GM18519 (cell line): ENCODE measurements around the gene PDE6H.

Experiments
- ATAC-seq: cut with Tn5 transposase; IDR thresholded peaks from one replicate; pipeline ENCODE4 v1.9.1; 2021; ENCODE audit warnings: mild to moderate bottlenecking, moderate library complexity; ENCODE audit not compliant: unreplicated experiment, low FRiP score

The PDE6H gene

DNA sequence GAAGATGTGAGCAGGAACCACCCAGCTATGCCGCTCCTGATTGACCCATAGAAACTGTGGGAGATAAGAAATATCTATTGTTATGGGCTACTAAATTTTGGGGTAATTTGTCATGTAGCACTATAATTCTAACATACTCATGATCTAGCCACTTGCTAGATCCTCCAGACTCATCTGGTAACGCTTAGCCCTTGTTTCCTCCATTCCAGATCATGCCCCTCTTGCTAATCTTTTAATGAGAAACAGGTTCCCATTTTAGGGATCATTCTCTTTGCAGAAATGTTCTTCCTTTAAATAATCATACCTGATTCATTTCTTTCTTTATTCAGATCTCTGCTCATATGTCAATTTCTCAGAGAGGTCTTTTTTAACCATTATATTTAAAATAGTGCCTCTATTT, 7.6 kb upstream of the PDE6H start:
- ATAC-seq: no peak

GRCh38 chr12:14968478-14968877, 4.4 kb upstream of the PDE6H start:
- no peak for ATAC-seq

GRCh38 chr12:14970473-14970872, 2.4 kb upstream of the PDE6H start:
- ATAC-seq: no peak

GRCh38 chr12:14974633-14975032, 1.8 kb downstream of the PDE6H start:
- no peak for ATAC-seq

- no peak for ATAC-seq
Measured at GRCh38 chr12:14975457-14975856, 2.6 kb downstream of the PDE6H start.

DNA sequence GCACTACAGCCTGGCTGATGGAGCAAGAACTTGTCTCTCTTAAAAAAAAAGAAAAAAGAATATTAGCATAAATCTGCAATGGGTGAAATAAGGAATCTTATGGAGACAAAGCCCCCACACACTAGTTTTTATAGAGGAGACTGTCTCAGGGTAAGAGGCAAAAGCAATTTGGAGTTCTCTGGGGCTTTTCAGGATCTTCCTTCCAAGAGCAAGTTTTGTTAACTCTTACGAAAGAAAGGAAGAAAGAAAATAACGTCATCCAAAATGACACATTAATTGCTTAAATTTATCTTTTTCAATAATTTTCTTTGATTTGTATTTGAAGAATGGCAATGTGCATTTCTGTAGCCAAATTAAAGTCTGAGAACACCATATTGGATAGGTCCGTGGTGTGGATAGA, 3.8 kb downstream of the PDE6H start:
- no peak for ATAC-seq

DNA sequence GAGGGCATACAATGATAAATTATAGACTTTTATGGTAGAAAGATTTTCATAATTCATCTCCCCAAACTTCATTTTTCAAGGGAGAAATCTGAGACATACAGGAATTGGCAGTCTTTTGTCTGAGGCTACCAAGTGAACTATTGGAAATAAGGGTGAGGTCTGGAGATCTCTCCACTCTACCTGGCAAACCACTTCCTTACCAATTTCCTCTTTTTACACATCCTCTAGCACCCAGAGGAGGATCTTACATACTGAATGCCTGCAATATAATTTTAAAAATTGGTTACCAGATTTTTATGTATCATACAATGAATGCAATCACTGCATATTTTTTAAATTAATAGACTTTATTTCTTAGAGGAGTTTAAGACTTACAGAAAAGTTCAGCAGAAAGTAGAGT, 6.6 kb downstream of the PDE6H start:
- ATAC-seq: no peak

DNA sequence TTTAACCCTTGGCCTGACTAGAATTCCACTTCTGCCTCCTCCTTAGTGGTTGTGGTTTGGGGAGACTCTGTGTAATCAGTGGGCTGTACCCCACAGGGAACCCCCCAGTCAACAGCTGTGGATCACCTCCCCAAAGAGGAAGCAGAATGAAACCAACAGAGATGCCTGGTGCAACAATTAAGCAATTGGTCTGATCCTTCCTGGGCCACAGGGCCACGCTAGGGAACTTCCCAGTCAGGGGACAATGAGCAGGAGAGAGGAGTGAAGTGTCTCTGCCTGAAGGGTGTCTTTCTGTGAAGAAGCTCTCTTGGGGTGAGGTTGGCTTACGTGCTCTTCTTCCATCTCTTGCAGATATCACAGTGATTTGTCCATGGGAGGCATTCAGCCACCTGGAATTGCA, 8.2 kb downstream of the PDE6H start:
- no peak for ATAC-seq

- no peak for ATAC-seq
Measured at GRCh38 chr12:14982562-14982961, 9.7 kb downstream of the PDE6H start.

DNA sequence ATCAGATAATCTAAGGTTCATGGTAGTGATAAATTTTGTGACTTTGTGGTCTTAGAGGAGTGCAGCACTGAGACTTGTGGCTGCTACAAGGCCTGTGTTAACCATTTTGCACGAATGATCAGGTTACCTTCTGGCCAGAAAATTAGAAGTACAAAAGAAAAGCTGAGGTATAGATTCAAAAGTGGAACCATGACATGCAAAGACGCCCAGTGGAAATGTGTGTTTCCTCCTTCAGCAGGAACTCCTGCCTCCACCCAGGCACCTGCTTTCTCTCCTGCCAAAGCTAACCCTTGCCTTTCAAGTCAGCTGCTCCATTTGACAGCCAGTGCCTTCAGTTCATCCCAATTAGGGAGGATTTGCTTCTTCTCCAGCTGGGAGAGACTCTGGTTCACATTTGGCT, 10.1 kb downstream of the PDE6H start:
- no peak for ATAC-seq

DNA sequence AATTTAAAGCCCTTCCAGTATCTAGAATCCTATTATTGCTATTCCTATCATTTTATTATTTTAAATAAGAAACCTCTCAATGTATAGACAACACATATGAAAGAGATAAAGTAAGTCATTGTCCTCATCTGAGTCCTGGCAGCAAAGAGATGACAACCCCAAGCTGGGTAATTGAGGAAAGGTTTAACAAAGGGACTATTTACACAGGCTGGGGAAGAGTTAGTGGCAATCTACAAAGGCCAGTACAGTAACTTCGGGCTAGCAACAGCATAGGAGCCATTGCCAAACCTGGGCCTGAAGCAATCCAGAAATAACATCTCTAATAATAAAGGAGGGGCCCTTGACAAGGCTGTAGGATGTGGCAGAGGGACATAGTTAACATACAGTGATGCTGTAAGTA, 11.2 kb downstream of the PDE6H start:
- ATAC-seq: no peak

DNA sequence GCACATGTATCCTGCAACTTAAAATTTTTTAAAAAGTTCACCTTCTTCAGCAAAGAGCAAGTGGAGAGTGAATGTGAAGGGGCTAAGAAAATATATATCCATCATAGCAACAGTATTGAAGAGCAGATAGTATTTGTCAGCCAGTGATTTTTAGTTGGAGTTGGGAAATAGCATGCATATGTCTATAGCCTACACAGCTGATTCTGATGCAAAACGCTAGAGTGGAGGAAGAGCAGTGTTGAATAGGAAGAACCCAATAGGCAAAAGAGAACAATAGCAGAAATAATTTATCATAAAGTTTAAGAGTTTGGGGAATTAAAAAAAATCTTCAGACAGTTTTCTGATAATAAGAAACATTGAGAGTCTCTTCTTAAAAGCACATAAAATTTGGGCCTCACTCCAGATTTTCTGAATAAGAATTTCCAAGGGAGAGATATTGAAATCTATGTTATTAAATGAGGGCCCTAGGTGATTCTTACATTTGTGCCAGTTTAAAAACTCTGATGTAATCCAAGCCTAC, 12.0 kb downstream of the PDE6H start:
- ATAC-seq: no peak

DNA sequence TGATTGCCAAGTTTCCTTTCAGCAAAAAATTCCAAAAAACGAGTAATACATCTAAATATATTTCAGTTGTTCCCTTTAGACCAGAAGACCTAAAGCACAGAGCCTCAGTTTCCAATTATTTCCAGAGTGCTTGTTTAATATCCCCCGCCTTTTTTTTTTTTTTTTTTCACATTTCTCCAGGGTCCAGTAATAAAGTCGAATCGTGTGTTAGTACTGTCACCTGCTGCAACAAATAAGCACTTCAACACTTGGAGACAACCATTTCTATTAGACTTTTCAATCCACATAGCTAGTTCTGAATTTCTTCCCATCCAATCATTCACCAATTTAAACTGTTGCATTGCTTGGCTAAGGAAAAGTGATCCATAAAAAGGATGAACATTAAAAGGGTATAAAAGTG, 13.6 kb downstream of the PDE6H start:
- no peak for ATAC-seq

GRCh38 chr12:14988035-14988434, 15.2 kb downstream of the PDE6H start:
- ATAC-seq: no peak

DNA sequence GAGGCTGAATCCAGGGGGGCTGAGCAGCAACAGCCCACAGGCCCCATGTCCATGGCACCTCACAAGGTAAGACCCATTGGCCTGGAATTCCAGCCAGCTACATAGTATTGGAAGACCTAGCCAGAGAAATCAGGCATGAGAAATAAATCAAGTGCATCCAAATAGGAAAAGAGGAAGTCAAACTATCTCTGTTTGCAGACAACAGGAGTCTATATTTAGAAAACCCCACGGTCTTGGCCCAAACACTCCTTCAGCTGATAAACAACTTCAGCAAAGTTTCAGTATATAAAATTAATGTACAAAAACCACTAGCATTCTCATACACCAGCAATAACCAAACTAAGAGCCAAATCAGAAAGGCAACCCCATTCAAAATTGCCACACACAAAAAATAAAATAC, 16.9 kb downstream of the PDE6H start:
- peak; percentile 34 for ATAC-seq

DNA sequence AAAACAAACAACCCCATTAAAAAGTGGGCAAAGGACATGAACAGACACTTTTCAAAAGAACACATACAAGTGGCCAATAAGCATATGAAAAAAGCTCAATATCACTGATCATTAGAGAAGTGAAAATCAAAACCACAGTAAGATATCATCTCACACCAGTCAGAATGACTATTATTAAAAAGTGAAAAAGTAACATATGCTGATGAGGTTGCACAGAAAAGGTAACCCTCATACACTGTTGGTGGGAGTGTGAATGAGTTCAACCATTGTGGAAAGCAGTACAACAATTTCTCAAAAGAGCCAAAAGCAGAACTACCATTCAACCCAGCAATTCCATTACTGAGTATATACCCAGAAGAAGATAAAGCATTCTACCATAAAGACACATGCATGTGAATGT, 18.2 kb downstream of the PDE6H start:
- no peak for ATAC-seq

- ATAC-seq: no peak
Measured at GRCh38 chr12:14992673-14993072, 19.8 kb downstream of the PDE6H start.

DNA sequence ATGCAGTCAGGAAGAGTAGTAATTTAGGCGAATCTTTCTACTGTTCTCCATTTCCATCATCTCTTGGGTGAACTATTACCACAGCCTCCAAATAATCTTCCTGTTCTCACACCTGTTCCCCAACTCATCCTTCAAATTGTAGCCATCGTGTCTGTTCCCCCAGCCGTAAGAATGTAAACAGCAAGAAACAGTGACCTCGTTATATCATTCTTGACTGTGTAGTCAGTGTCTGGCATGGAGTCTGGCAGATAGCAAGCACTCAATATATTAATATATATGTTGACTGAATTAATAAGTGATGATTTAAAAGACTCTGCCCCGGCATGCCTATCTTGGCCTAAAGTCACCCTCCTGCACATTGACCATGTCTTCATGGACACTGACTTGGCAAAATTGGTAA, 20.3 kb downstream of the PDE6H start:
- no peak for ATAC-seq

GRCh38 chr12:14993537-14994266, 20.9 kb downstream of the PDE6H start:
- no peak for ATAC-seq

GRCh38 chr12:14994610-14995009, 21.8 kb downstream of the PDE6H start:
- no peak for ATAC-seq

DNA sequence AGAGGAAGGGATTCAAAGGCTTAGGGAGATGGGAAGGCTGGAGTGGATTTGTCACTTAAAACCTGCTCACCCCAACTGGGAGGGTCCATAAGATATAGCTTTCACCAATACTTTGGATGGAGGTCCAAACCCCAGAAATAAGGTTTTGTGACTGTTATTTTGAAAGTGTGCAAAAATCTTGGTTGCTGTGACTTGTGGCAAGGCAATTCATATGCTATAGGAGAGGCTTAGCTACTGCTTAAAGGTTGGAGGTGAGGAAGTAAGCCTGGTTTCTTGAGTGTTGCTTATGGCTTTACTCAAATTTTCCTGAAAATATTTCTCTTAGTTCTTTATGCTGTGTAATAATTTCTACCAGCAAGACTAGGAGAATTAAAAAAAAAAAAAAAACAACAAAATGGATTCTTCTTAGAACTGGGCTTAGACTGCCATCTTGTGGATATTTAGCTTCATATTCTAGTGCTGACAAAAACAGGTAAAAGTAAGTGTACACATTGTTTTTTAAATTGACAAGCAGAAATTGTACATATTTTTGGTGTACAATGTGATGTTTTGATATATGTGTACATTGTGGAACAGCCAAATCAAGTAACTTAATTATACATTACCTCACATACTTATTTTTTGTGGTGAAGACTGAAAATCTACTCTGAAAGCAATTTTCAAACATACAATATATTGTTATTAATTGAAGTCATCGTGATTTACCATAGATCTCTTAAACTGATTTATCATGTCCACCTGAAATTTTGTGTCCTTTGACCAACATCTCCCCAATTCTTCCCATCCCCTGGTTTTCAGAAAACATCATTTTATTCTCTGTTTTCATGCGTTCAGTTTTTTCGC, 23.0 kb downstream of the PDE6H start:
- no peak for ATAC-seq

DNA sequence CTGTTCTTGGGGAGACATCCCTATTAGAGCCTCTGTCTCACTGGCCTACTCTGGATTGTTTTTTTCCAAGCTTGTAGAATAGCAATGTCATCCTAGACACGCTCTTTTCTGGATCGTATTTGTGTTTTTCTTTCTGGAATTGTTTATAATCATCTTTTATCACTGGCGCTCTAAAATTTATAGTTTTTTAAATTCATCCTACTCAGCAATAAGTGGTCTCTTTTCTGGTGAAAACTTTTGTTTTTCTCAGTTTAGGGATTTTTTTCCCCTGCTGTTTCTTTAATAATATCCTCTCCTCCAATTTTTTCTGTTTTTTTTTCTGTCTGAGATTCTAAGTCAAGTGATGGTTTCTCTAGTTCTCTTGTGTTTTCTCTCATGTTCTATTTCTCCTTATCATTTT, 25.2 kb downstream of the PDE6H start:
- no peak for ATAC-seq
